ENCODE measurements around the gene TC2N.

DNA sequence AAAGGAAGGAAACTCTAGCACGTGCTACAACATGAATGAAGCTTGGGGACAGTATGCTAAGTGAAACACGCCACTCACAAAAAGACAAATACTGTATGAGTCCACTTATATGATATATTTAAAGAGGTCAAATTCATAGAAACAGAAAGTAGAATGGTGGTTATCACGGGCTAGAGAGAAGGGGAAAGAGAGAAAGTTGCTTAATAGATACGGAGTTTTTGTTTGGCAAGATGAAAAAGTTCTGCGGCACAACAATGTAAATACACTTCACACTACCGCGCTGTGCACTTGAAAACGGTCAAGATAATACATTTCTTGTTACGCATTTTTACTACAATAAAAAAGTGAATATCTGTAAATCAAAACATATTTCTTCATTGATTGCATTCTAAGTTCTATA is 42.9 kb upstream of the TC2N start:
- TF ChIP-seq CTCF (IDR thresholded peaks at IDR 0.05; ENCODE audit: borderline replicate concordance, extremely low read depth, low read length, poor library complexity, severe bottlenecking) (no peak), EZH2 (IDR thresholded peaks at IDR 0.05; ENCODE audit: borderline replicate concordance, low read depth, low read length, severe bottlenecking) (no peak)

Measured in DND-41 (cell line).